Testis (tissue), 3 donors: ENCODE measurements around the gene IRF3. TPM values are rescaled to one million over a fixed set of nuclear protein-coding genes. Genes with fewer than 3 reads are reported as not detected.
A peak's percentile ranks its signal among the peaks of the same experiment; 100 is the strongest.

Experiments
- DNase-seq: peaks from one replicate; pipeline ENCODE4 v3.0.0-alpha.2; 2019
- H3K27ac ChIP-seq, 2 donors: fragments of 200-600 bp; sonication (generic); one replicate each; pipeline ENCODE4 v1.5.1; 2019
- H3K27me3 ChIP-seq: fragments of 200-600 bp; sonication (generic); one replicate; pipeline ENCODE4 v1.5.1; 2019
- H3K36me3 ChIP-seq: fragments of 200-600 bp; sonication (generic); one replicate; pipeline ENCODE4 v1.5.1; 2017; ENCODE audit warnings: low read depth; ENCODE audit errors: missing control alignments
- H3K4me1 ChIP-seq: fragments of 200-600 bp; sonication (generic); one replicate; pipeline ENCODE4 v1.5.1; 2019
- H3K4me3 ChIP-seq, 2 donors: fragments of 200-600 bp; sonication (generic); one replicate each; pipeline ENCODE4 v1.5.1; 2017 to 2019
- H3K9me3 ChIP-seq: fragments of 200-600 bp; sonication (generic); one replicate; pipeline ENCODE4 v1.5.1; 2017
- POLR2A ChIP-seq: fragments of 450-650 bp; IDR thresholded peaks from one replicate; pipeline ENCODE4 v1.6.1; 2017; ENCODE audit warnings: antibody characterized with exemption, mild to moderate bottlenecking, moderate library complexity
- WGBS, 2 donors: methylation state at CpG; one replicate each; pipeline ENCODE4 v1.1.5; 2018; 5-methylcytosine and 5-hydroxymethylcytosine counted together
- intact Hi-C: fragments of 100-400 bp; cut with DNase I; formaldehyde crosslinking; loops from one replicate; pipeline ENCODE4 v1.15.1; 2023; ENCODE audit warnings: low total_unique reads
- polyA plus RNA-seq: library from polyadenylated mRNA; stranded (reverse); fragments of 350-450 nt; fragmentation: Illumina TruSeq; extraction: RNeasy Lipid Tissue Mini Kit (QIAGEN cat#74804); gene quantifications from one replicate; pipeline ENCODE4 v1.2.3, GENCODE V29; 2014; ENCODE audit warnings: low read depth, low replicate concordance; ENCODE audit not compliant: insufficient read depth
- total RNA-seq, 2 donors: library from RNA; depleted of rRNA; stranded (reverse); fragments of >200 nt; gene quantifications; one replicate each; pipeline ENCODE4 v1.2.3, GENCODE V29; 2016
- TF ChIP-seq, protein P1 (sequence below), 3 experiments: fragments of 450-650 bp in 2 of 3; fragments of 200-600 bp in 1 of 3; sonication (generic) in 1 of 3; IDR thresholded peaks; one replicate each; pipeline ENCODE4 v1.5.1; 2016 to 2019; ENCODE audit warnings: antibody characterized with exemption in 3 of 3, mild to moderate bottlenecking in 2 of 3, moderate library complexity in 1 of 3

IRF3 gene
- total and polyA plus RNA-seq, 3 donors from 2014 or later = 34.9 to 51.6 (median 50.1) TPM

DNA sequence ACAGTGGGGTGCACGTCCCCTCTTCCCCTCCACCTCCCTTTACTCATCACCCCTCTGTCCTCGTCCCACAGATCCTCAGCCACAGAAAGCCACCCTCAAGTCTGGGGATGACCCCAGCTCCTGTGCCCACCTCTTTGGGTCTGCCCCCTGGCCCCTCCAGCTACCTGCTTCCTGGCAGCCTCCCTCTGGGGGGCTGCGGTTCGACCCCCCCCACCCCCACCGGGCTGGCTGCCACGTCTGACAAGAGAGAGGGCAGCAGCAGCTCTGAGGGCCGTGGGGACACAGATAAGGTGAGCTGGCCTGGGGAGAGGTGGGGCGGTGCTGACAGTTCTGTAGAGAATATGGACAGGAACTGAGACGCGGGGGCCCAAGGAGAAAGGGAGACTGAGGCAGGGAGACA is 11.1 kb downstream of the IRF3 start:
- peaks cover 5% of the 10 kb centered on the region for H3K4me1 ChIP-seq
- H3K4me3 ChIP-seq = no peak overlapping the region
- WGBS, 2 donors = 78 to 91% methylated on average over 10 of the region's 10 CpGs
- intact Hi-C loops = no loop called here
- DNase-seq = no peak
- H3K36me3 ChIP-seq = no peaks in the 10 kb centered on the region
- no peak overlapping the region for H3K27ac ChIP-seq
- H3K9me3 ChIP-seq = no peaks in the 10 kb centered on the region
- H3K27me3 ChIP-seq = no peaks in the 10 kb centered on the region
- TF ChIP-seq POLR2A = no peak
- TF ChIP-seq, protein P1, sequence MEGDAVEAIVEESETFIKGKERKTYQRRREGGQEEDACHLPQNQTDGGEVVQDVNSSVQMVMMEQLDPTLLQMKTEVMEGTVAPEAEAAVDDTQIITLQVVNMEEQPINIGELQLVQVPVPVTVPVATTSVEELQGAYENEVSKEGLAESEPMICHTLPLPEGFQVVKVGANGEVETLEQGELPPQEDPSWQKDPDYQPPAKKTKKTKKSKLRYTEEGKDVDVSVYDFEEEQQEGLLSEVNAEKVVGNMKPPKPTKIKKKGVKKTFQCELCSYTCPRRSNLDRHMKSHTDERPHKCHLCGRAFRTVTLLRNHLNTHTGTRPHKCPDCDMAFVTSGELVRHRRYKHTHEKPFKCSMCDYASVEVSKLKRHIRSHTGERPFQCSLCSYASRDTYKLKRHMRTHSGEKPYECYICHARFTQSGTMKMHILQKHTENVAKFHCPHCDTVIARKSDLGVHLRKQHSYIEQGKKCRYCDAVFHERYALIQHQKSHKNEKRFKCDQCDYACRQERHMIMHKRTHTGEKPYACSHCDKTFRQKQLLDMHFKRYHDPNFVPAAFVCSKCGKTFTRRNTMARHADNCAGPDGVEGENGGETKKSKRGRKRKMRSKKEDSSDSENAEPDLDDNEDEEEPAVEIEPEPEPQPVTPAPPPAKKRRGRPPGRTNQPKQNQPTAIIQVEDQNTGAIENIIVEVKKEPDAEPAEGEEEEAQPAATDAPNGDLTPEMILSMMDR (IDR thresholded peaks at IDR 0.05) = no peak

DNA sequence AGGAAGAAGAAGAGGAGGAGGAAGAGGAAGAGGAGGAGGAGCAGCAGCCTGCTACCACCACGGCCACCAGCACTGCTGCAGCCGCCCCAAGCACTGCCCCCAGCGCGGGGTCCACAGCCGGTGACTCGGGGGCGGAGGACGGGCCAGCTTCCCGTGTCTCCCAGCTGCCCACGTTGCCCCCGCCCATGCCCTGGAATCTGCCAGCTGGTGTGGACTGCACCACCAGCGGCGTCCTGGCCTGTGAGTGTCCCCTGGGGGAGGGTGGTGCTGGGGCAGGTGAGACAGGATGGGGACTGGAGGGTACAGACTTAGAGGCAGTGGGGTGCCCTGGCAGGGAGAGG is 12.2 kb downstream of the IRF3 start:
- TF ChIP-seq, protein P1 (IDR thresholded peaks at IDR 0.05) = no peak
- no peak for TF ChIP-seq POLR2A
- H3K4me1 ChIP-seq = peaks cover 5% of the 10 kb centered on the region
- intact Hi-C loops = no loop called here
- 79 to 84% methylated on average over 8 to 11 of the region's 13 CpGs for WGBS, 2 donors
- H3K9me3 ChIP-seq = no peaks in the 10 kb centered on the region
- no peak overlapping the region for H3K27ac ChIP-seq
- no peaks in the 10 kb centered on the region for H3K36me3 ChIP-seq
- no peaks in the 10 kb centered on the region for H3K27me3 ChIP-seq
- no peak overlapping the region for H3K4me3 ChIP-seq
- DNase-seq = no peak

DNA sequence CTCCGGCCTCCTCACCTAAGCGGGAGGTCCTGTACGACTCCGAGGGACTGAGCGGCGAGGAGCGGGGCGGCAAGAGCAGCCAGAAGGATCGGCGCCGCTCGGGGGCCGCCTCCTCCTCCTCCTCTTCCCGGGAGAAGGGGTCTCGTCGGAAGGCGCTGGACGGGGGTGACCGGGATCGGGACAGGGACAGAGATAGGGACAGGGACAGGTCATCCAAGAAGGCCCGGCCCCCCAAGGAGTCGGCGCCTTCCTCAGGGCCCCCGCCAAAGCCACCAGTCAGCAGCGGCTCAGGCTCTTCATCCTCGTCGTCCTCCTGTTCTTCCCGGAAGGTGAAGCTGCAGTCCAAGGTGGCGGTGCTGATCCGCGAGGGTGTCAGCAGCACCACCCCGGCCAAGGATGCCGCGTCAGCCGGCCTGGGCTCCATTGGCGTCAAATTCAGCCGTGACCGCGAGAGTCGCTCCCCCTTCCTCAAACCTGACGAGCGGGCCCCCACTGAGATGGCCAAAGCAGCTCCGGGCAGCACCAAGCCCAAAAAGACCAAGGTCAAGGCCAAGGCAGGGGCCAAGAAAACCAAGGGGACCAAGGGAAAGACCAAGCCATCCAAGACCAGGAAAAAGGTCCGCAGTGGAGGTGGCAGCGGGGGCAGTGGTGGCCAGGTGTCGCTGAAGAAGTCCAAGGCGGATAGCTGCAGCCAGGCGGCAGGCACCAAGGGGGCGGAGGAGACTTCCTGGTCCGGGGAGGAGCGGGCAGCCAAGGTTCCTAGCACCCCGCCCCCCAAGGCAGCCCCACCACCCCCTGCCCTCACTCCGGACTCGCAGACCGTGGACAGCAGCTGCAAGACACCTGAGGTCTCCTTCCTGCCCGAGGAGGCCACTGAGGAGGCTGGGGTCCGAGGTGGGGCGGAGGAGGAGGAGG is 12.8 kb downstream of the IRF3 start:
- Histone ChIP-seq H3K27me3 (no peaks in the 10 kb centered on the region), H3K9me3 (no peaks in the 10 kb centered on the region), H3K4me1 (peaks cover 5% of the 10 kb centered on the region), H3K36me3 (no peaks in the 10 kb centered on the region), H3K4me3 (peak overlapping the region in 1 of 2 donors; percentile 26), H3K27ac (no peak overlapping the region)
- intact Hi-C loops = no loop called here
- no peak for TF ChIP-seq POLR2A
- TF ChIP-seq, protein P1 (IDR thresholded peaks at IDR 0.05) = no peak
- DNase-seq = no peak
- WGBS, 2 donors = 75 to 82% methylated on average over 30 to 58 of the region's 58 CpGs

DNA sequence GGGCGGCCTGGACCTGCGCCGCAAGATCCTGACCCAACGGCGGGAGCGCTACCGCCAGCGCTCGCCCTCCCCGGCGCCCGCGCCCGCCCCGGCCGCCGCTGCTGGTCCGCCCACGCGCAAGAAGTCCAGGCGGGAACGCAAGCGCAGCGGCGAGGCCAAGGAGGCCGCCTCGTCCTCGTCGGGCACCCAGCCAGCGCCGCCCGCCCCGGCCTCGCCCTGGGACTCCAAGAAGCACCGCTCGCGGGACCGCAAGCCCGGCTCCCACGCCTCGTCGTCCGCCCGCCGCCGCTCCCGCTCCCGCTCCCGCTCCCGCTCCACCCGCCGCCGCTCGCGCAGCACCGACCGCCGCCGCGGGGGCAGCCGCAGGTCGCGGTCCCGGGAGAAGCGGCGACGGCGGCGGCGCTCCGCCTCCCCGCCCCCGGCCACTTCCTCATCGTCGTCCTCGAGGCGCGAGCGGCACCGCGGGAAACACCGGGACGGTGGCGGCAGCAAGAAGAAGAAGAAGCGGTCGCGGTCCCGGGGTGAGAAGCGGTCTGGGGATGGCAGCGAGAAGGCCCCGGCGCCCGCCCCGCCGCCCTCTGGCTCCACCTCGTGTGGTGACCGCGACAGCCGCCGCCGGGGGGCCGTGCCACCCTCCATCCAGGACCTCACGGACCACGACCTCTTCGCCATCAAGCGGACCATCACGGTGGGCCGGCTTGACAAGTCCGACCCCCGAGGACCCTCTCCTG is 13.7 kb downstream of the IRF3 start:
- WGBS, 2 donors = 84 to 94% methylated on average over 78 to 89 of the region's 110 CpGs
- no peak overlapping the region for H3K27ac ChIP-seq
- TF ChIP-seq, protein P1 (IDR thresholded peaks at IDR 0.05) = no peak
- no peak for TF ChIP-seq POLR2A

More for the DNA sequence above, 13.7 kb downstream of the IRF3 start:
- no peak for DNase-seq
- Histone ChIP-seq H3K27me3 (no peaks in the 10 kb centered on the region), H3K4me1 (peaks cover 8% of the 10 kb centered on the region), H3K4me3 (peak overlapping the region in 1 of 2 donors; percentile 26), H3K36me3 (no peaks in the 10 kb centered on the region), H3K9me3 (no peaks in the 10 kb centered on the region)
- intact Hi-C loops = no loop called here
